GM18858 (cell line): Measurements from ENCODE around the gene METRN.

Source experiments
- ATAC-seq: cut with Tn5 transposase; IDR thresholded peaks from one replicate; pipeline ENCODE4 v1.9.1; 2021; ENCODE audit not compliant: unreplicated experiment

METRN gene

GRCh38 chr16:677316-678190, 37.4 kb upstream of the METRN start:
- no peak for ATAC-seq

DNA sequence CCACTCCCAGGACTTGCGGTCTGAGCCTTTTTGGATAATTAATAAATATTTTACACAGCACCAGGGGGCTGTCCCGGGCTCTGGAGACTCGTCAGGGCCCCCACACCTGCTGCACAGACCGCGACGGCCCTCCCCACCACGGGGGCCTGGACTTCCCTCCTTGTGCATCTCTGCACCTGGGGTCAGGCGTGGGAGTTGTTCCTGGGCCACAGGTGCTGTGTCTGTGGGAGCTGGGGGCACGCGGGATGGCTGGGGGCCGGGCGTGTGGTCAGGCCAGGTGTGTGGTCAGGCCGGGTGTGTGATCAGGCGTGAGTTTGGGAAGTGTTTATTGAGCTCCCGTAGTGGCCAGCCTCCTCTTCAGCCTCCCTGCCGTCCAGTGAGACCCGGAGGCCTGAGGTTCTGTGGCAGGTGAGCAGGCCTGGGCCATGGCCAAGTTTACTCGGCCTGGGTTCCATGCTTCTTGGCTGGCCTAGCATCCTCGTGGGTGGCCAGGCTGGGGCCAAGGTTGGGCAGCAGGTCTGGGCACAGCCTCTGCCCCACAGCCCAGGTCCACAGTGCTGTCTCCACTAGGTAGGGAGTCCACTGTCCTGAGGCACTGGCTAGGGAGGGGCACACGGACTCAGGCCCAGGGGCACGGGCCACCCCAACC, 36.6 kb upstream of the METRN start:
- ATAC-seq = no peak

DNA sequence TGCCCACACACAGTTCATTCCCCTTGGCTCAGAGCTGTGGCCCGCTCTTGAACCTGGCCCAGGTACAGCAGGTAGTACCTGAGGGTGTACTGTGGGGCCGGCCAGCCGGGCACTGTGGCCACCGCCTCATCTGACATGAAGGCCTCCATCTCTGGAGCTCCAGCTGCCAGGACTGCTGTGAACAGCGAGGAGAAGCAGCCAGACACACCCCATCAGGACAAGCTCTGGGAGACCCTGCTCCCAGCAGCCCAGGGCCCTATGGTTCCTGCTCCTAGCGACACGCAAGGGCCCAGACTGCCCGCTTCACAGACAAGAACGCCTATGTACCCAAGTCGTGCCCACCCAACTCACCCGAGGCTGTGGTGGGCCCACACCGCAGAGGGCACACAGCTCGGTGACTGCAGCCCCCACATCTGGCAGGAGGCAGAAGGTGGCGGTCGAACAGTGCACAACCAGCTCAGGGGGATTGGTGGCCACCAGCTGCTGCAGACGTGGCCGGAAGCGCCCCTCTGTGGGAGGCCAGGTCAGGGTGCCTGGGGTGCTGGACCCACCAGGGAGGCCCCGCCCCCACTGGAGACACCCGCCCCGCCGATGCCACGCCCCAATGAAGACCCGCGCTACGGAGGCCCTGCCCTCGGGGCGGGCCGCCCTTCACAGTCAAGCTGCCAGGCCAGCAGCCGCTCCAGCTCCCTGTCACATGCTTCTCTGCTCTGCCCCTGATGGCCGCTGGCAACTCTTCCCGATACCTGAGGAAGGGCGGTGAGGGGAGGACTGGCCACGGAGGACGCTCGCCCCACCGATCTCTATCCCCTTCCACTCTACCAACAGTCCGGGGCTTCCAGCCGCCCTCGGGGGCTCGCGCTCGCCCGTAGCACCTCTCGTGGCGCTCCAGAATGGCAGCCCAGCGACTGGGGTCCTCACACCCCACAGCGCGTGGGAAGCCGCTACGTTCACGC, 35.8 kb upstream of the METRN start:
- ATAC-seq = no peak

DNA sequence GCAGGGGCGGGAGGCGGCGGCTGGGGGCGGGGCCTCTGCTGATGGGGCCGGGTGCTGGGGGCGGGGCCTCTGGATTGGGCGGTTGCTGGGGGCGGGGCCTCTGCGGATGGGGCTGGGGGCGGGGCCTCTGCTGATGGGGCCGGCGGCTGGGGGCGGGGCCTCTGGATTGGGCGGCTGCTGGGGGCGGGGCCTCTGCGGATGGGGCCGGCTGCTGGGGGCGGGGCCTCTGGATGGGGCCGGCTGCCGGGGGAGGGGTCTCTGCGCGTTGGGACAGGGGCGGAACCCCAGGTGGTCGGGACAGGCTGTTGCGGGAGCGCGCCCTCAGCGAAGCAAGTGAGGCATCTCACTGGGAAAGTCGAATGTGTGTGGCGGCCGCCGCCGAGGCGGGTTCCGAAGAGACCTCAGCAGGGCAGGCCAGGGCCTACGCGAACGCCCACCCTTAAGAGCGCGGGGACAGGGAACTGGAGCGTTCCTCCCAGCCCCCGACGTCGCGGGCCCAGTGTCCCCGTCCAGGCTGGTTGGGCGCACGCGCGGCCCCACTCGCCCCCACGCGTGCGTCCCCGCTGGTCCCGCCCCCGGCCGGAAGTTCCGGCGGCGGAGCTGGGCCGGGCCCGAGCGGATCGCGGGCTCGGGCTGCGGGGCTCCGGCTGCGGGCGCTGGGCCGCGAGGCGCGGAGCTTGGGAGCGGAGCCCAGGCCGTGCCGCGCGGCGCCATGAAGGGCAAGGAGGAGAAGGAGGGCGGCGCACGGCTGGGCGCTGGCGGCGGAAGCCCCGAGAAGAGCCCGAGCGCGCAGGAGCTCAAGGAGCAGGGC, 34.9 kb upstream of the METRN start, which contains the start of gene STUB1:
Gene STUB1 (plus strand): TSS at position 597 of the 811 bp plus-strand sequence. CDS start 116 bp downstream, at position 713.
- no peak for ATAC-seq

DNA sequence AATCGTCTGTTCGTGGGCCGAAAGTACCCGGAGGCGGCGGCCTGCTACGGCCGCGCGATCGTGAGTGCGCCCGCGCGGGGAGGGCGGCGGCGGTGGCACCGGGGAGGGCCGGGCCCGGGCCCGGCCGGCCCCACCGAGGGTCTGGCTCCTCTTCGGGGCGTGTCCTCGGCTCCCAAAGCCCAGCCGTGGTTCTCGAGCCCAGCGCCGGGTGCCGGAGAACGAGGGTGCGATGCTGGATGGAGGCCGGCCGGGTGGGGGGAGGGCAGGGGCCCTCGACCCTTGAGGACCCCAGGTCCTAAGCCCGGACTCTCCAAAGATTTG, 34.3 kb upstream of the METRN start:
- ATAC-seq = no peak

GRCh38 chr16:680967-681745, 33.8 kb upstream of the METRN start:
- ATAC-seq = no peak

DNA sequence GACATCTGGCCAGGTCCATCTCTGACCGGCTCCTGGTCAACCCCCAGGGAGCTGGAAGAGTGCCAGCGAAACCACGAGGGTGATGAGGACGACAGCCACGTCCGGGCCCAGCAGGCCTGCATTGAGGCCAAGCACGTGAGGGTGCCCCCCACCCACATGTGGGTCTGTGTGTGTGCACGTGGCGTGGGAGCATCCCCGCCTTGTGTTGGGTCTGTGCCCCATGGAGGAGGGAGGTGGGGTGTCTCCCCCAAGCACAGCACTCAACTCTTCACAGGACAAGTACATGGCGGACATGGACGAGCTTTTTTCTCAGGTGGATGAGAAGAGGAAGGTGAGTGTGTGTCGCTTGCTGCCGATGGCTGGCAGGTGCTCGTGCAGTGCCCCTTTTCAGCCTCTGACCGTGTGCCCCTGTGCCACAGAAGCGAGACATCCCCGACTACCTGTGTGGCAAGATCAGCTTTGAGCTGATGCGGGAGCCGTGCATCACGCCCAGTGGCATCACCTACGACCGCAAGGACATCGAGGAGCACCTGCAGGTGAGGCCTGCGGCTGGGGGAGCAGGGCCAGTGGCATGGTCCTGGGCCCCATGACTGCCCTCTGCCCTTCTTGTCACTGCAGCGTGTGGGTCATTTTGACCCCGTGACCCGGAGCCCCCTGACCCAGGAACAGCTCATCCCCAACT, 33.0 kb upstream of the METRN start:
- ATAC-seq = no peak

GRCh38 chr16:682493-683395, 32.2 kb upstream of the METRN start:
- ATAC-seq = no peak

DNA sequence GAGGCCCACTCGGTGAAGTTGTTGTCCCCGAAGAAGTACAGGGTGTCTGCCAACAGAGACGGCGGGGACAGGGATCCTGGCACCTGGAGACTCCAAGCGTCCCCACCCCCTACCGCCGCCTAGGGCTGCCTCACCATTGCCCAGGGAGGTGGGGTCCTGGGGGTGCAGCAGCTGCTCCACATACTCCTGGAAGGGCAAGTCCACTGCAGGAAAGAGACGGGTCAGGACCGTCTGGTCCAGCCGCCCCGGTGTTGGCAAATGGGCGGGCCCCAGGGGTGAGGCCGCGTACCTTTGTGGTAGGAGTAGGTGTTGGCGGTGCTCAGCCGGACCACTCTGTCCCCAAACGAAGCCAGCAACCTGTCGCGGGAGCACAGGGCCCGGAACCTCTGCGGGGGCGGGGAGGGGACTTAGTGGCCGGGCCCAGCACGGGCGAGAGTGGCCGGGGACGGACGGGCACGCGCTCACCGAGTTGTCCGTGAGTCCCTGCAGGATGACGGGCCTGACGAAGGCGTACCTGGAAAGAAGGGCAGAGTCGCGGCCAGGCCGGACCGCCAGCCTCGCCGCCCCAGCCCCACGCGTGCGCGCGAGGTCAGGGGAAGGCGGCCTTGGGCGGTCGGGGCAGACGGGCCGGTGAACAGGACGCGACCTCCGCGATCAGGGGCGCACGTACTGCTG, 31.4 kb upstream of the METRN start:
- ATAC-seq = peak; percentile 0

DNA sequence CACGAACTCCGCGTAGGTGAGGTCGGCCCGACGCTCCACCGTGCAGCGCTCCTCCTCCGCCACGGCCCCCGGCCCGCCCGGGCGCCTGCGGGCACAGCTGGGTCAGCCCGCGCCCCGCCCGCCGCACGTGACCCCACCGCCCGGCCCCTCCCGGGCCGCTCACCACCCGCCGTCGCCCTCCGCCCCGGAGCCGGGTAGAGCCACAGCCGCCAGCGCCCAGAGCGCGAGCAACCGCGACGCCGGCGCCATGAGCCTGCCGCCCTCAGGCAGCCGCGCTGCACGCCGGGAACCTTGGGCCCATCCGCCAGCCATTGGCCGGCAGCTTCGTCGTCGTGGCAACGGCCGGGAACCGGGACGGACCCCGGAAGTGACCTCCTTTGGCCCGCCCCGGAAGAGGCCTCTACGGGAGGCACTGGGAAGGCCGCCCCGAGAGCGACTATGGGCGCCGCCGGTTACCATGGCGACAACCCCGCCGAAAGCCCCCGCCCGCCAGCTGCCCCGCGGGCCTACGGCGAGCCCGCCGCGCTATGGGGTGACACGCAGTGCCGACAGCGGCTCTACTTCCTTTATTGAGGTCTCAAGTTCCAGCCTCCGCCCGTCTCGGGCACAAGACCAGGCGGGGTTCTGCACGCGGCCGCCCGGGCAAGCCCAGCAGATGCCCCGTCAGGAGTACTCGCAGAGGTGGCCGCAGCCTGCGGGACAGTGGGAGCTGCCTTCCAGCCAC, 30.7 kb upstream of the METRN start, which contains the start of gene JMJD8:
Gene JMJD8 (minus strand): TSS at position 264 of the 724 bp plus-strand sequence. CDS start 15 bp downstream, at position 249.
- peak; percentile 43 for ATAC-seq

- ATAC-seq = no peak
Observed at GRCh38 chr16:684961-685696, 29.8 kb upstream of the METRN start.

DNA sequence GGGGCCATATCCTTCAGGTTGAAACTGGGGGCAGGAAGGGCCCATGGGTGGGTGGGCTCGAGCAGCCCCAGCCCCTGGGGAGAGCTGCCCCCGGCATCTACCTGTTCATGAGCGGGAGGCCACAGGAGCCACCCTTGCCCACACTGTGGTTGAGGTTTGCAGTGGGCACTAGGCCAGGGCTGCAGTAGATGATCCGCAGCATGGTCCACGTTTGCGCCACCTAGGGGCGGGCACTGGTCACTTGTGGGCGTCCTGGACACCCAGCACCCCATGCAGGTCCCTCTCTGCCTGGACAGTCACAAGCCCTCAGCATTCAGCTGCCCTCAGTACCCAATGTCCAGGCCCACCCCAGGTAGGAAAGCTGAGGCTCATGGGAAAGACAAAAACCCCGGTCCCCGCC, 29.0 kb upstream of the METRN start:
- no peak for ATAC-seq

- no peak for ATAC-seq
Observed at GRCh38 chr16:686459-687260, 28.3 kb upstream of the METRN start.

GRCh38 chr16:687499-687898, 27.4 kb upstream of the METRN start:
- ATAC-seq = no peak

- ATAC-seq = no peak
Observed at GRCh38 chr16:689175-689897, 25.6 kb upstream of the METRN start.
